Fibroblast of lung (primary cell): Measurements from ENCODE around the gene ASH1L. TPM values are rescaled to one million over a fixed set of nuclear protein-coding genes. Genes with fewer than 3 reads are reported as not detected.

Source experiments
- DNase-seq, 2 donors: peaks; one replicate each; pipeline versions ENCODE4 v3.0.0 to v3.0.0-alpha.2; 2010; ENCODE audit warnings: low read depth in 2 of 2
- H2AFZ ChIP-seq: 2 replicates; pipeline ENCODE4 v1.5.1; 2012; ENCODE audit warnings: low read length, control low read depth, inconsistent platforms
- H3K27ac ChIP-seq: 2 replicates; pipeline ENCODE4 v1.5.1; 2011; ENCODE audit warnings: low read length, control low read depth; ENCODE audit not compliant: insufficient read depth
- H3K27me3 ChIP-seq: 2 replicates; pipeline ENCODE4 v1.5.1; 2011; ENCODE audit warnings: mild to moderate bottlenecking, low read length; ENCODE audit not compliant: control insufficient read depth, insufficient read depth
- H3K36me3 ChIP-seq: 2 replicates; pipeline ENCODE4 v1.5.1; 2011; ENCODE audit warnings: low read length; ENCODE audit not compliant: control insufficient read depth, insufficient read depth
- H3K4me1 ChIP-seq: 2 replicates; pipeline ENCODE4 v1.5.1; 2011; ENCODE audit warnings: low read length; ENCODE audit not compliant: control insufficient read depth, insufficient read depth; ENCODE audit errors: extremely low read depth
- H3K4me2 ChIP-seq: 2 replicates; pipeline ENCODE4 v1.5.1; 2011; ENCODE audit warnings: low read length, control low read depth; ENCODE audit not compliant: insufficient read depth; ENCODE audit errors: extremely low read depth
- H3K4me3 ChIP-seq, 4 experiments: fragments of 200-600 bp in 1 of 4; sonication (generic) in 1 of 4; replicated peaks in 1 of 4; 2 replicates each; pipeline ENCODE4 v1.5.1; 2011 to 2016; ENCODE audit warnings: low read length in 4 of 4, low read depth in 3 of 4, mild to moderate bottlenecking in 3 of 4, control low read depth in 2 of 4, inconsistent platforms in 1 of 4, mixed read lengths in 1 of 4; ENCODE audit not compliant: insufficient read depth in 1 of 4; ENCODE audit errors: control extremely low read depth in 1 of 4
- H3K79me2 ChIP-seq: 2 replicates; pipeline ENCODE4 v1.5.1; 2012; ENCODE audit warnings: mild to moderate bottlenecking, low read length, inconsistent platforms; ENCODE audit not compliant: control insufficient read depth, insufficient read depth
- H3K9ac ChIP-seq: 2 replicates; pipeline ENCODE4 v1.5.1; 2011; ENCODE audit warnings: mild to moderate bottlenecking, low read length, control low read depth; ENCODE audit not compliant: insufficient read depth
- H3K9me3 ChIP-seq: 2 replicates; pipeline ENCODE4 v1.5.1; 2012; ENCODE audit warnings: low read depth, low read length; ENCODE audit not compliant: control insufficient read depth, insufficient read depth
- H4K20me1 ChIP-seq: 2 replicates; pipeline ENCODE4 v1.5.1; 2011; ENCODE audit warnings: low read length; ENCODE audit not compliant: control insufficient read depth, insufficient read depth; ENCODE audit errors: extremely low read depth
- CTCF ChIP-seq, 2 donors: IDR thresholded peaks in 1 of 2; conservative IDR thresholded peaks in 1 of 2; 1 replicate in 1 of 2; 2 replicates in 1 of 2; pipeline ENCODE4 v1.5.1; 2011 to 2012; ENCODE audit warnings: low read length in 2 of 2, control low read depth in 1 of 2, inconsistent platforms in 1 of 2, low read depth in 1 of 2, mild to moderate bottlenecking in 1 of 2
- EZH2 ChIP-seq: IDR thresholded peaks from 2 replicates; pipeline ENCODE4 v1.5.1; 2012; ENCODE audit warnings: low read length, control low read depth, mild to moderate bottlenecking; ENCODE audit errors: missing control alignments
- polyA plus RNA-seq, 2 donors: library from polyadenylated mRNA; depleted of rRNA in 1 of 2; stranded (reverse) in 1 of 2; unstranded in 1 of 2; fragments of >200 nt; gene quantifications; 2 replicates each; pipeline ENCODE4 v1.2.1, GENCODE V29; 2011 to 2012; ENCODE audit warnings: missing spikeins in 1 of 2
- total RNA-seq: library from RNA; depleted of rRNA; stranded (reverse); fragments of >200 nt; gene quantifications from 2 replicates; pipeline ENCODE4 v1.2.1, GENCODE V29; 2014

ASH1L gene
- total and polyA plus RNA-seq, 2 donors (not counting 1 experiment from before 2014, with no cell fraction given) = 19.4 to 35.7 TPM

GRCh38 chr1:155321639-155322503, 240.7 kb downstream of the ASH1L start:
- H3K36me3 ChIP-seq = peaks cover 14% of the 10 kb centered on the region
- H3K27me3 ChIP-seq = no peaks in the 10 kb centered on the region
- peaks cover 23% of the 10 kb centered on the region for H3K4me1 ChIP-seq
- peak overlapping the region; percentile 91 for H3K4me2 ChIP-seq
- DNase-seq = no peak
- H3K27ac ChIP-seq = peak overlapping the region; percentile 80
- peak overlapping the region; percentile 26 for H3K9ac ChIP-seq
- H3K4me3 ChIP-seq = peak overlapping the region; percentile 48 to 93 (median 62)
- peaks cover 5% of the 10 kb centered on the region for H4K20me1 ChIP-seq
- H3K79me2 ChIP-seq = peaks cover 17% of the 10 kb centered on the region
- no peaks in the 10 kb centered on the region for H3K9me3 ChIP-seq
- TF ChIP-seq EZH2 = no peak
- no peak for TF ChIP-seq CTCF (conservative IDR thresholded peaks at IDR 0.05 in 1 of 2, IDR thresholded peaks at IDR 0.05 in 1 of 2; ENCODE audit: low read depth in 1 of 2, low read length in 2 of 2)
- no peak overlapping the region for H2AFZ ChIP-seq

DNA sequence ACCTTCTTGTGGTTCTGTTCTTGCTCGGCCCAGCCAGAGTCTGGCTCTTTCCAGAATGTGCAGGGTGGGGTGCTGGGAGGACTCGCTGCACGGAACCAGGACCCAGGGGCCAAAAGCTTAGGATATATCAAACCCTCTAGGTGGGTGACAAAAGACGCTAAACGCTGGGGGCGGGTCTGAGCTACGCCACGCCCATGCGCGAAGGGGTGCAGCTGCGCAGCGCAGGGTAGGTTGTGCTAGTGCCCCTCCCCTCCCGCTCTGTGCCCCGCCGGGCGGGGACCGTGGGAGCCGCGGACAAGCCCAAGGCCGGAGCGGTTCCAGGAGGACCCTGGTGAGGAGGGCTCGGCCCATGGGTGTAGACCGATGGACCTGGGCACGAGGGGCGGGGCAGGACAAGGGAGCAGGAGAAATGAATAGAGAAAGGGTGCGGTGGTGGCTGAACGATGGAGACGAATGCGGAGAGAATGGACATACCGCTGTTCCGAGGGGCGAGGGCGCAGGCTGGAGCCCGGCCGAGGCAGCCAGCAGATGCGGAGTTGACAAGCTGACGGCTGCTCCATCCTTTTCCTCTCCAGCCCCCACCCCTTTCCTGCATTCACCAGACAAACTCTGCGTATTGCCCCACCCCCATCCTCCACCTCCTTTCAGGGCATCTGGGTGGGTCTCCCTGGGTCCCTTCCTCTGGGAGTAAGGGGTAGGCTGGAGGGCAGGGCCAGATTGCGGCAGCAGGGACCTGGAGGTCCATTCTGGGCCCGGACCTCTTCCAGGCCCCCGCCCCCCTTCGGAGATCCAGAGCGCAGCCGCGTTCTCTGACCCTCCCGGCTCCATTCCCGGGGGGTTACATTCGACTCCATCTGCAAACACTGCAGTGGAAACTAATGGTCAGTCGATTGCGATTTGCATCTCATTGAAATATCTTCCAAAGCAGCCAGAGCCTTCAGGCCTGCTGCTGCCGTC, 241.7 kb downstream of the ASH1L start, which contains the start of gene RUSC1:
TSS of gene RUSC1 (plus strand) at position 234 of the 957 bp plus-strand sequence. CDS start 880 bp downstream, outside the sequence.
- DNase-seq = peak; percentile 58 to 68
- Histone ChIP-seq H3K27me3 (no peaks in the 10 kb centered on the region), H3K4me2 (peak within 1 kb of the TSS; percentile 91), H3K27ac (peak within 1 kb of the TSS; percentile 80), H3K9ac (peak within 1 kb of the TSS; percentile 38), H2AFZ (no peak within 1 kb of the TSS), H3K79me2 (peaks cover 17% of the 10 kb centered on the region), H3K9me3 (no peaks in the 10 kb centered on the region), H3K36me3 (peaks cover 12% of the 10 kb centered on the region), H4K20me1 (peaks cover 5% of the 10 kb centered on the region), H3K4me3 (peak within 1 kb of the TSS; percentile 48 to 93 (median 54)), H3K4me1 (peaks cover 23% of the 10 kb centered on the region)
- no peak for TF ChIP-seq CTCF (conservative IDR thresholded peaks at IDR 0.05 in 1 of 2, IDR thresholded peaks at IDR 0.05 in 1 of 2; ENCODE audit: low read depth in 1 of 2, low read length in 2 of 2)
- no peak for TF ChIP-seq EZH2

DNA sequence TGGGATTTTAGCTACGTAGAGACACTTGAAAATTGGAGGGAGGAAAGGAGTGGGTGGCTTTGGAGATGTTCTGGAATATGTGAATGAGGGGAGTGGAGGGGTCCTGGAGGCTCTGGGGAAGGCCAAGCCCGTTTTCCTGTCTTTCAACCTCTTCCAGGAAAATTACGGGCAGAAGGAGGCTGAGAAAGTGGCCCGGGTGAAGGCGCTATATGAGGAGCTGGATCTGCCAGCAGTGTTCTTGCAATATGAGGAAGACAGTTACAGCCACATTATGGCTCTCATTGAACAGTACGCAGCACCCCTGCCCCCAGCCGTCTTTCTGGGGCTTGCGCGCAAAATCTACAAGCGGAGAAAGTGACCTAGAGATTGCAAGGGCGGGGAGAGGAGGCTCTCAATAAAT, 242.4 kb downstream of the ASH1L start:
- Histone ChIP-seq H3K79me2 (peaks cover 14% of the 10 kb centered on the region), H3K9ac (no peak overlapping the region), H3K36me3 (peaks cover 12% of the 10 kb centered on the region), H3K4me3 (peak overlapping the region; percentile 48 to 93 (median 54)), H3K4me2 (peak overlapping the region; percentile 91), H3K27me3 (no peaks in the 10 kb centered on the region), H4K20me1 (peaks cover 5% of the 10 kb centered on the region), H2AFZ (no peak overlapping the region), H3K27ac (no peak overlapping the region), H3K9me3 (no peaks in the 10 kb centered on the region), H3K4me1 (peaks cover 23% of the 10 kb centered on the region)
- DNase-seq = no peak
- TF ChIP-seq CTCF (conservative IDR thresholded peaks at IDR 0.05 in 1 of 2, IDR thresholded peaks at IDR 0.05 in 1 of 2; ENCODE audit: low read depth in 1 of 2, low read length in 2 of 2) (no peak), EZH2 (no peak)
